Effector memory CD4-positive, alpha-beta T cell (primary cell): Measurements from ENCODE around the gene RPN2.

Experiments used
- DNase-seq, 3 donors: peaks; one replicate each; pipeline ENCODE4 v3.0.0-alpha.2; 2020
- H3K27ac ChIP-seq: 2 replicates; pipeline ENCODE4 v1.7.0; 2013; ENCODE audit warnings: mild to moderate bottlenecking, low read length, moderate library complexity; ENCODE audit not compliant: insufficient read depth, poor library complexity, severe bottlenecking
- H3K27me3 ChIP-seq: replicated peaks from 2 replicates; pipeline ENCODE4 v1.7.0; 2013; ENCODE audit warnings: mild to moderate bottlenecking, low read length; ENCODE audit not compliant: insufficient read depth, control insufficient read depth, poor library complexity, severe bottlenecking
- H3K36me3 ChIP-seq: 2 replicates; pipeline ENCODE4 v1.7.0; 2013; ENCODE audit warnings: mild to moderate bottlenecking, low read length, moderate library complexity; ENCODE audit not compliant: control insufficient read depth, insufficient read depth
- H3K4me1 ChIP-seq: 2 replicates; pipeline ENCODE4 v1.7.0; 2013; ENCODE audit warnings: low read length, mild to moderate bottlenecking; ENCODE audit not compliant: control insufficient read depth, insufficient read depth, poor library complexity, severe bottlenecking
- H3K4me3 ChIP-seq: 2 replicates; pipeline ENCODE4 v1.7.0; 2013; ENCODE audit warnings: low read length, low read depth, mild to moderate bottlenecking; ENCODE audit not compliant: insufficient read depth, poor library complexity, severe bottlenecking
- H3K9me3 ChIP-seq: 2 replicates; pipeline ENCODE4 v1.7.0; 2013; ENCODE audit warnings: mild to moderate bottlenecking, low read length, moderate library complexity; ENCODE audit not compliant: control insufficient read depth

The RPN2 gene

GRCh38 chr20:37198932-37199660, 20.0 kb downstream of the RPN2 start:
- Histone ChIP-seq H3K27me3 (no peaks in the 10 kb centered on the region), H3K4me3 (no peak overlapping the region), H3K36me3 (peaks cover 52% of the 10 kb centered on the region), H3K4me1 (peaks cover 15% of the 10 kb centered on the region), H3K9me3 (no peaks in the 10 kb centered on the region), H3K27ac (no peak overlapping the region)
- no peak for DNase-seq

DNA sequence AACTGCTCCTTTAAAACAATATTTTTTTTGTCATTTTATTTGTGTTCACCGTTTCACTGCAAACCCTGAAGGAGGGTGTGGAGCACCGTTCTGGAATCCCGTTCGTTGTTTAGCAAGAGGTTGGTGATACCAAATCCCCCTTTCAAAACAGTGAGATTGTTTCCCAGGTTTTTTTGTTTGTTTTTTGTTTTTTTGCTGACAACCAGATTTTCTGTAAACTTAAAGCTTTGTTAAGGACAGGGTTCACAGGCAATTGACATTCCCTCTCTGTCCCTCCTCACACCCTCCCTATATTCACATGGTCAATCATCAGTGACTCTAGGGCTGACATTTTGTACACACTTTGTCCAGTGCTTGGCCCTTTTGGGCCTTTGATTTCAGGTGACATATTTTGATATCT, 21.2 kb downstream of the RPN2 start:
- Histone ChIP-seq H3K27ac (no peak overlapping the region), H3K27me3 (no peaks in the 10 kb centered on the region), H3K4me3 (no peak overlapping the region), H3K4me1 (peaks cover 4% of the 10 kb centered on the region), H3K9me3 (no peaks in the 10 kb centered on the region), H3K36me3 (peaks cover 65% of the 10 kb centered on the region)
- no peak for DNase-seq

- no peak overlapping the region for H3K4me3 ChIP-seq
- H3K36me3 ChIP-seq = peaks cover 73% of the 10 kb centered on the region
- H3K4me1 ChIP-seq = no peaks in the 10 kb centered on the region
- no peak for DNase-seq
- H3K9me3 ChIP-seq = no peaks in the 10 kb centered on the region
- no peak overlapping the region for H3K27ac ChIP-seq
- no peaks in the 10 kb centered on the region for H3K27me3 ChIP-seq
These were observed 22.0 kb downstream of the RPN2 start for GRCh38 chr20:37200926-37201826.

- Histone ChIP-seq H3K36me3 (peaks cover 76% of the 10 kb centered on the region), H3K9me3 (no peaks in the 10 kb centered on the region), H3K27me3 (no peaks in the 10 kb centered on the region), H3K4me1 (no peaks in the 10 kb centered on the region), H3K4me3 (no peak overlapping the region), H3K27ac (no peak overlapping the region)
- no peak for DNase-seq
These were observed 22.7 kb downstream of the RPN2 start for GRCh38 chr20:37201827-37202162.

DNA sequence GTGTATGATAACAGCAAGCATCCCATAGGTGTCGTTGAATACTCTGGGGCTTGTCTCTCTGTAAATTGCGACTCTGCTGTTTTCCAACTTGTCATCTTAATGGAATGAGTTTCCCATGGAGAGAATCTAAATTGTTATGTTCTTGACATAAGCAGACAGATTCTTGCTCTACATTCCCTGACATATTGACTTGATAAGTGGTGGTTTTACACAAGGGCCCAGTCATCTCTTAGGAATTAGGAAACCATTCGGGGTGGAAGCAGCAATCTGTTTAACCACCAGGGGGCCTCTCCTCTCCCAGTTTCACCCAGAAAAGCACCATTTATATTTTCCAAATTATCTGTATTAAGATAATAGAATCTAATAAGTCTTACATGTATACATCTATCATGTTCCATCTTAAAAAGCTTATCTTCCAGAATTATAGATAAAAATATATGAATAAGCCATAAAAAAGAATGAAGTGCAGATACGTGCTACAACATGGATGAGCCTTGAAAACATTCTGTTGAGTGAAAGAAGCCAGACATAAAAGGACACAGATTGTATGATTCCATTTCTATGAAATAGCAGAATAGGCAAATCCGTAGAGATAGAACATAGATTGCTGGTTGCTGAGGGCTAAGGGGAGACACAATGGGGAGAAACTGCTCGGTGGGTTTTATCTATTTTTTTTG, 23.3 kb downstream of the RPN2 start:
- Histone ChIP-seq H3K4me3 (no peak overlapping the region), H3K27me3 (no peaks in the 10 kb centered on the region), H3K9me3 (no peaks in the 10 kb centered on the region), H3K27ac (no peak overlapping the region), H3K4me1 (no peaks in the 10 kb centered on the region), H3K36me3 (peaks cover 79% of the 10 kb centered on the region)
- DNase-seq = no peak

DNA sequence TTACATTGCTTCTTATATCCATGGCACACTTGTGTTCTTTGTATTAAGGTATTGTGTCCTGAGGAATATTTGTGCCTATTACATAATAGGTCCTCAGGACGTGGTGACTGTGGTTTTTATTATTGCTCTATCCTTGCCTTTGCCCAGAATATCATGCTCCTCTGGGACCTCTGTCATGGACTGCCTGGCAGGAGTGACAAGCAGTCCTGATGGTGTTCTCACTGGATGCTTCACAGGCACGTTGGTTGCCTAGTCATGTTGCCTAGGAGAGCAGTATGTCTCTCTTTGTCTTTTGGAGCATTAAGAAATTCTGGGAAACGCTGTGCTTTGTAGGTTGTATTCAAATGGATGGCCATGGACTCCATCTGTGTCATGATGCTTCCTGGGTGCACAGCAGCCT, 24.9 kb downstream of the RPN2 start:
- no peak overlapping the region for H3K27ac ChIP-seq
- no peak for DNase-seq
- no peaks in the 10 kb centered on the region for H3K4me1 ChIP-seq
- no peak overlapping the region for H3K4me3 ChIP-seq
- H3K9me3 ChIP-seq = no peaks in the 10 kb centered on the region
- no peaks in the 10 kb centered on the region for H3K27me3 ChIP-seq
- H3K36me3 ChIP-seq = peaks cover 88% of the 10 kb centered on the region

DNA sequence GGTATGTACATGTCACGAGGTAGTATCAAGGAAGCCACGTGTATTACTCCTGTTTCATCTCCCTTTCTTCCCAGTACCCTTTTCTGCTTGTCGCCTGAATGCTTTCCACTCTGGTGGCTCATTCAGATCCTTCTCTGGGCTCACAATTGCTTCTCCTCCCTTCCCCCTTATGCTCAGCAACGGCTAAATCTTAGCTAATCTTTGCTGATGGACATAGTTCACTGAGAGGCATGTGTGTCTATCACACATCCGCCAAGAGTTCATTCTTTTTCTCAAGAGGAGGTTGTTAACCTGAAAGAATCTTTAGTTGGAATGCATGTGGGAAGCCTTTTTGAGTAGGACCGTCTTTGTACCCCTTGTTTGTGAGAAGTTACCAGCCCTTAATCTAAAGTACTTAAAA, 26.0 kb downstream of the RPN2 start:
- Histone ChIP-seq H3K4me3 (no peak overlapping the region), H3K36me3 (peaks cover 88% of the 10 kb centered on the region), H3K4me1 (no peaks in the 10 kb centered on the region), H3K9me3 (no peaks in the 10 kb centered on the region), H3K27ac (no peak overlapping the region), H3K27me3 (no peaks in the 10 kb centered on the region)
- no peak for DNase-seq

- H3K27me3 ChIP-seq = no peaks in the 10 kb centered on the region
- DNase-seq = no peak
- no peak overlapping the region for H3K27ac ChIP-seq
- no peak overlapping the region for H3K4me3 ChIP-seq
- no peaks in the 10 kb centered on the region for H3K4me1 ChIP-seq
- no peaks in the 10 kb centered on the region for H3K9me3 ChIP-seq
- peaks cover 85% of the 10 kb centered on the region for H3K36me3 ChIP-seq
These were observed 26.7 kb downstream of the RPN2 start for GRCh38 chr20:37205794-37206193.

GRCh38 chr20:37207171-37207570, 28.0 kb downstream of the RPN2 start:
- no peak overlapping the region for H3K27ac ChIP-seq
- no peaks in the 10 kb centered on the region for H3K27me3 ChIP-seq
- peaks cover 78% of the 10 kb centered on the region for H3K36me3 ChIP-seq
- DNase-seq = no peak
- no peaks in the 10 kb centered on the region for H3K9me3 ChIP-seq
- H3K4me3 ChIP-seq = no peak overlapping the region
- H3K4me1 ChIP-seq = no peaks in the 10 kb centered on the region

- Histone ChIP-seq H3K27ac (no peak overlapping the region), H3K36me3 (peaks cover 78% of the 10 kb centered on the region), H3K4me1 (no peaks in the 10 kb centered on the region), H3K27me3 (no peaks in the 10 kb centered on the region), H3K9me3 (no peaks in the 10 kb centered on the region), H3K4me3 (no peak overlapping the region)
- no peak for DNase-seq
These were observed 30.1 kb downstream of the RPN2 start for GRCh38 chr20:37209193-37209592.
